Gastroesophageal sphincter (tissue), 4 donors: ENCODE measurements around the gene PITPNM2. TPM values are rescaled to one million over a fixed set of nuclear protein-coding genes. Genes with fewer than 3 reads are reported as not detected.
A peak's percentile ranks its signal among the peaks of the same experiment; 100 is the strongest.

Experiments
- ATAC-seq: fragments of 150-250 bp; one replicate; pipeline ENCODE4 v1.9.1; 2016; ENCODE audit warnings: mild to moderate bottlenecking, moderate library complexity
- H3K27ac ChIP-seq, 4 donors: fragments of 200-600 bp; sonication (generic) in 3 of 4; 1 replicate in 3 of 4; 2 replicates in 1 of 4; pipeline ENCODE4 v1.5.1; 2016 to 2019
- H3K27me3 ChIP-seq: fragments of 200-600 bp; sonication (generic); one replicate; pipeline ENCODE4 v1.5.1; 2019
- H3K36me3 ChIP-seq, 2 donors: fragments of 200-600 bp; sonication (generic); one replicate each; pipeline ENCODE4 v1.5.1; 2019; ENCODE audit warnings: control low read depth in 1 of 2
- H3K4me1 ChIP-seq, 3 donors: fragments of 200-600 bp; sonication (generic); 1 replicate in 2 of 3; 2 replicates in 1 of 3; pipeline ENCODE4 v1.5.1; 2016 to 2019; ENCODE audit warnings: control low read depth in 2 of 3
- H3K4me3 ChIP-seq, 2 donors: fragments of 200-600 bp; sonication (generic); one replicate each; pipeline ENCODE4 v1.5.1; 2019; ENCODE audit warnings: mild to moderate bottlenecking in 1 of 2, moderate library complexity in 1 of 2
- H3K9me3 ChIP-seq, 3 donors: fragments of 200-600 bp; sonication (generic); one replicate each; pipeline ENCODE4 v1.5.1; 2017 to 2019; ENCODE audit warnings: control low read depth in 2 of 3
- EP300 ChIP-seq: sonication (generic); formaldehyde crosslinking; IDR thresholded peaks from one replicate; pipeline ENCODE4 v1.6.1; 2017; ENCODE audit warnings: antibody characterized with exemption, mild to moderate bottlenecking
- POLR2A ChIP-seq, 2 donors: fragments of 450-650 bp; IDR thresholded peaks; one replicate each; pipeline ENCODE4 v1.6.1; 2017; ENCODE audit warnings: antibody characterized with exemption in 2 of 2, mild to moderate bottlenecking in 2 of 2, moderate library complexity in 1 of 2
- POLR2AphosphoS5 ChIP-seq: sonication (generic); formaldehyde crosslinking; IDR thresholded peaks from one replicate; pipeline ENCODE4 v1.6.1; 2017; ENCODE audit warnings: antibody characterized with exemption
- WGBS, 2 donors: methylation state at CpG; one replicate each; pipeline ENCODE4 v1.1.5; 2018; ENCODE audit warnings: low coverage in 1 of 2; 5-methylcytosine and 5-hydroxymethylcytosine counted together
- total RNA-seq, 4 donors: library from RNA; depleted of rRNA; stranded (reverse); fragments of >200 nt; gene quantifications; one replicate each; pipeline ENCODE4 v1.1.0, GENCODE V29; 2016
- TF ChIP-seq, protein P1 (sequence below), 4 experiments: fragments of 200-600 bp in 2 of 4; fragments of 450-650 bp in 2 of 4; sonication (generic) in 1 of 4; IDR thresholded peaks; one replicate each; pipeline ENCODE4 v1.5.1; 2017 to 2019; ENCODE audit warnings: antibody characterized with exemption in 4 of 4, mild to moderate bottlenecking in 2 of 4, moderate library complexity in 2 of 4

PITPNM2 gene
- total RNA-seq, 4 donors from 2014 or later, result 9.9 to 20.4 (median 16.4) TPM

DNA sequence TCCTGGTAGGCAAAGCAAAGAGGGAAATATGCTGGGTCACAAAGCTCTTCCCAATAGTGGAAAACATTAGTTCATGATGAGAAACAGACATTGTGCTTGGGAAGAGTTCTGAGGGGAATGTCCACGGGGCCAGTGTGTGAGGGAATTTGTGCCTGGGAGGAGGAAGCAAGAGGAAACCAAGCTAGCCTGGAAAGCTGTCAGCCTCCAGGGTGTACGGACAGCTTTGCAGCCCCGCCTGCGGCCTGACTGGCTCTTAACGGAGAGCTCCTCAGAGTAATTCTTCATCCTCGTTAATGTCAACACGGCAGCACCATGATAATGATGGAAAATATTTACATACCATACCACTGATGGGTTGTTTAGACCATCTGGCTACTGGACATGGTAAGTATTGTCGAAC, 32.4 kb downstream of the PITPNM2 start:
- WGBS, 2 donors, result 56 to 86% methylated on average over 4 to 7 of the region's 8 CpGs
- Histone ChIP-seq H3K4me3 (no peak overlapping the region), H3K27ac (peak overlapping the region in 3 of 4 donors; percentile 41 to 85 (median 48)), H3K4me1 (peaks cover 6 to 99% (median 28%) of the 10 kb centered on the region in 3 donors), H3K9me3 (no peaks in the 10 kb centered on the region), H3K36me3 (no peaks in the 10 kb centered on the region), H3K27me3 (no peaks in the 10 kb centered on the region)
- ATAC-seq, result no peak
- TF ChIP-seq EP300 (no peak), POLR2A (IDR thresholded peaks at IDR 0.05) (no peak), POLR2AphosphoS5 (no peak)
- TF ChIP-seq, protein P1, sequence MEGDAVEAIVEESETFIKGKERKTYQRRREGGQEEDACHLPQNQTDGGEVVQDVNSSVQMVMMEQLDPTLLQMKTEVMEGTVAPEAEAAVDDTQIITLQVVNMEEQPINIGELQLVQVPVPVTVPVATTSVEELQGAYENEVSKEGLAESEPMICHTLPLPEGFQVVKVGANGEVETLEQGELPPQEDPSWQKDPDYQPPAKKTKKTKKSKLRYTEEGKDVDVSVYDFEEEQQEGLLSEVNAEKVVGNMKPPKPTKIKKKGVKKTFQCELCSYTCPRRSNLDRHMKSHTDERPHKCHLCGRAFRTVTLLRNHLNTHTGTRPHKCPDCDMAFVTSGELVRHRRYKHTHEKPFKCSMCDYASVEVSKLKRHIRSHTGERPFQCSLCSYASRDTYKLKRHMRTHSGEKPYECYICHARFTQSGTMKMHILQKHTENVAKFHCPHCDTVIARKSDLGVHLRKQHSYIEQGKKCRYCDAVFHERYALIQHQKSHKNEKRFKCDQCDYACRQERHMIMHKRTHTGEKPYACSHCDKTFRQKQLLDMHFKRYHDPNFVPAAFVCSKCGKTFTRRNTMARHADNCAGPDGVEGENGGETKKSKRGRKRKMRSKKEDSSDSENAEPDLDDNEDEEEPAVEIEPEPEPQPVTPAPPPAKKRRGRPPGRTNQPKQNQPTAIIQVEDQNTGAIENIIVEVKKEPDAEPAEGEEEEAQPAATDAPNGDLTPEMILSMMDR (IDR thresholded peaks at IDR 0.05), result no peak

DNA sequence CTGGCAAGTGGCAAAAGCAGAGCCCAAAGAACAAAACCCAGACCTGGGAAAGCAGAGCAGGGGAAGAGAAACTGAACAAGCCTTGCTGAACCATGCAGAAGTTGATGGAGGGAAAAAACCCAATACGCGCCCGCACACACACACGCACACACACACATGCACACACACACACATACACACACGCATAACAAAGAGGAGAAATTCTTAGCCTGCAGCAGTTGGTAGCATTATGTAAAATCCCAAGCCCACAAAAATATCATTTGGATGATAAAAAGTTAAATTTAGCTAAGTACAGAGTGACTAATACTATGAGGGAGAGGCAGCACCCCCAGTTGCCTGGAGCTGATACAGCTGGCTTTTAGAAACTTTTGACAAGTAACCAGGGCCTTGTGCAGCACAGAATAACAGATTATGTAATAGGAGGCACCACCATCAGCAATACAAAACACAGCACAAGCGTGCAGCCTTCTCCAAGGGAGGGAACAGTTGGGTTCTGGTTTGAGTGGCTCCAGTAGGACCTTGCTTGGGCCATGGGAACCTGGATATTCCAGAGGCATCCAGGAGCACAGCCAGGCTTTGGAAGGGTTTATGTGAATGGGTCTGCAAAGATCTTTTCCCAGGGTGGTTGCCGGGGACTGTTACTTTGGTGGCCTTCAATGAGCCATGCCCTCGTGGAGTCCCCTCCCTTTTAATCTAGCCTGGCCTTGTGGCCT, 35.3 kb downstream of the PITPNM2 start:
- peak; percentile 96 for ATAC-seq
- 15 to 26% methylated on average over 3 to 7 of the region's 8 CpGs for WGBS, 2 donors
- peaks cover 6 to 97% (median 26%) of the 10 kb centered on the region in 3 donors for H3K4me1 ChIP-seq
- H3K4me3 ChIP-seq, result no peak overlapping the region
- no peaks in the 10 kb centered on the region for H3K36me3 ChIP-seq
- TF ChIP-seq POLR2AphosphoS5, result peak; percentile 93
- TF ChIP-seq, protein P1 (IDR thresholded peaks at IDR 0.05), result no peak
- no peaks in the 10 kb centered on the region for H3K9me3 ChIP-seq
- no peaks in the 10 kb centered on the region for H3K27me3 ChIP-seq
- H3K27ac ChIP-seq, result peak overlapping the region; percentile 52 to 85 (median 79)

DNA sequence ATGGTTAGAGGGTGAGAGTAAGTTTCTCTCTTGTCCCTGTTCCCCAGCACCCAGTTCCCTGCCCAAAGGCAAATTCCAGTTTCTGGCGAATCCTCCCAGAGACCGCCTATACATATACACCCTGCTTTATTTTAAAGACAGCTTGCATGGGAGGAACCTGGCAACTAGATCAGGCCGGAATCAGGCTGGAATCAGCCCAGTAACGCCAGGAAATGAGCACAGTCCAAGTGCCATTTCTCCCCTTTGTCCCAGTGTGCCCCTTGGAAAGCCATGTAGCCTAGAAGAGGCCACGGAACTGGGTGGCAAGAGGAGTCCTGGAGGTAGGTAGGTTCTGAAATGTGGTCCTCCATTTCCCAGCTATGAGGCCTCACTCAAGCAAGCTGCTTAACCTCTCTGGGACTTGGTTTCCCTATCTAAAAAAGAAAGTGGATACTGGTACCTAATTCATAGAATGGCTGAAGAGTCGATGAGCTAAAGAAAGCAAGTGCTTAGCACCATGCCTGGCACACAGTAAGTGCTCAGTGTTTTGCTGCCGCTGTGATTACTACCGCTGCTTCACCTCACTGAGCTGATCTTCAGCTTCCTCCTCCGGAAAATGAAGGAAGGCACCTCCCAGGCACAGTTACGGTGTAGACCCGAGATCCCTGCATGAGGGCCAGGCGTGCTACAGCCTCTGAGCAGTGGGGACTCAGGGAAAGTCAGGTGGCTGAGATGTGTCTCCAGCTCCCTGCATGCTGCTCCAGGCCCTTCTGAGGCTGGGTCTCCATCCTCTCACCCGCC, 36.4 kb downstream of the PITPNM2 start:
- Histone ChIP-seq H3K36me3 (peaks cover 0 to 6% of the 10 kb centered on the region in 2 donors), H3K9me3 (no peaks in the 10 kb centered on the region), H3K4me3 (no peak overlapping the region), H3K27ac (peak overlapping the region; percentile 52 to 85 (median 79)), H3K27me3 (no peaks in the 10 kb centered on the region), H3K4me1 (peaks cover 6 to 95% (median 27%) of the 10 kb centered on the region in 3 donors)
- 57 to 71% methylated on average over 2 to 5 of the region's 13 CpGs for WGBS, 2 donors
- no peak for TF ChIP-seq POLR2A (IDR thresholded peaks at IDR 0.05)
- TF ChIP-seq, protein P1 (IDR thresholded peaks at IDR 0.05), result no peak
- TF ChIP-seq EP300, result no peak
- no peak for TF ChIP-seq POLR2AphosphoS5
- no peak for ATAC-seq

DNA sequence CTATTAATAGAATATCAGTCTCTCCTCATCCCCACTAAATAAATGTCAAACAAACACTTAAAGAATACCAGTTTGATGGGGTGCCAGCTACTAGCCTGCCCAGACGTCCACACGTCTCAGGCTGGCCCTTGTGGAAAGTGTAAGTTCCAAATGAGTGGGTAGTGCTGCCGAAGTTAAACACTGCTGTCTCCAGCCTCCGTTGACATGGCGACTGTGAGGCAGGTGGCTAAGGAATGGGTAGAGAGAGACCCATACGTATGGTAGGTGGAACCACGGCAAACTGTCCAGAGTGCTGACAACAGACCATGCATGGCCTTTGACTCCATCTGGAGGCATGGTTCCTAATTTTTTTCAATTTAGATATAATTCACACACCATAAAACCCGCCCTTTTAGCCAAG, 37.9 kb downstream of the PITPNM2 start:
- whole genome bisulfite sequencing, 2 donors, result 54 to 57% methylated on average over 4 to 7 of the region's 8 CpGs
- ATAC-seq, result no peak
- no peak for TF ChIP-seq EP300
- TF ChIP-seq POLR2AphosphoS5, result no peak
- TF ChIP-seq, protein P1 (IDR thresholded peaks at IDR 0.05), result no peak
- no peak for TF ChIP-seq POLR2A (IDR thresholded peaks at IDR 0.05)
- H3K4me3 ChIP-seq, result no peak overlapping the region
- H3K36me3 ChIP-seq, result peaks cover 0 to 7% of the 10 kb centered on the region in 2 donors
- no peaks in the 10 kb centered on the region for H3K9me3 ChIP-seq
- no peaks in the 10 kb centered on the region for H3K27me3 ChIP-seq
- H3K4me1 ChIP-seq, result peaks cover 6 to 96% (median 36%) of the 10 kb centered on the region in 3 donors
- peak overlapping the region in 3 of 4 donors; percentile 28 to 85 (median 78) for H3K27ac ChIP-seq
